Muscle layer of colon (tissue), 2 donors: ENCODE results near the gene TAF11L6.
"Not testable (repeated sequence)": the region's sequence is repeated elsewhere in the genome, so short reads cannot be mapped to it uniquely, and the experiment has no call there.

ENCODE experiments used
- H3K27ac ChIP-seq: one replicate; pipeline ENCODE4 v1.7.0; 2013; ENCODE audit warnings: low read depth, mild to moderate bottlenecking, low read length, moderate library complexity
- H3K27me3 ChIP-seq, 2 donors: one replicate each; pipeline ENCODE4 v1.7.0; 2013; ENCODE audit warnings: low read length in 2 of 2, mild to moderate bottlenecking in 2 of 2; ENCODE audit not compliant: insufficient read depth in 2 of 2, control insufficient read depth in 1 of 2
- H3K36me3 ChIP-seq: one replicate; pipeline ENCODE4 v1.7.0; 2013; ENCODE audit warnings: mild to moderate bottlenecking, low read length; ENCODE audit not compliant: insufficient read depth
- H3K4me1 ChIP-seq: one replicate; pipeline ENCODE4 v1.7.0; 2013; ENCODE audit warnings: mild to moderate bottlenecking, low read length; ENCODE audit not compliant: insufficient read depth
- H3K4me3 ChIP-seq, 2 donors: one replicate each; pipeline ENCODE4 v1.7.0; 2013; ENCODE audit warnings: low read length in 2 of 2, low read depth in 1 of 2, mild to moderate bottlenecking in 1 of 2, moderate library complexity in 1 of 2
- H3K9ac ChIP-seq: one replicate; pipeline ENCODE4 v1.7.0; 2013; ENCODE audit warnings: low read length
- H3K9me3 ChIP-seq: one replicate; pipeline ENCODE4 v1.7.0; 2013; ENCODE audit warnings: mild to moderate bottlenecking, low read length
- donor health status: abdominal sarcoma.
- donor health status: Adenocarcinoma of cecum.

TAF11L6 gene

DNA sequence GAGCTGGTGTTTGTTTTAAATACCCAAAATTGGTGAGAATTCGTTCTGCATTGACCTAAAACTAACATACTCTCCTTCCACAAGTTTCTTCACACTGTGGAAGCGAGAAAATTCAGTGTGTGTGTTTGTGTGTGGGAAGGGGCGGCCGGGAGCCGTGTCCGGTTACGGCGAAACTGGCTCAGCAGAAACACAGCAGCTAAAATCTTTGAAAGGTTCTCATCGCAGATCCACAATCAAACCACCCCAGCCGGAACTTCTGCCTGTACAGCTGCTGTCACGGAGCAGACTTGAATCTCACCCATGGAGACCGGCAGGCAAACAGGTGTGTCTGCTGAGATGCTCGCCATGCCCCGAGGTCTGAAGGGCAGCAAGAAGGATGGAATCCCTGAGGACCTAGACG, at the start of gene TAF11L6:
TAF11L6 (plus strand) TSS at position 301 of the 400 bp plus-strand sequence.
- H3K9ac ChIP-seq, H3K9me3 ChIP-seq, H3K4me3 ChIP-seq, H3K27me3 ChIP-seq, H3K36me3 ChIP-seq, H3K27ac ChIP-seq, H3K4me1 ChIP-seq: not testable (repeated sequence)

DNA sequence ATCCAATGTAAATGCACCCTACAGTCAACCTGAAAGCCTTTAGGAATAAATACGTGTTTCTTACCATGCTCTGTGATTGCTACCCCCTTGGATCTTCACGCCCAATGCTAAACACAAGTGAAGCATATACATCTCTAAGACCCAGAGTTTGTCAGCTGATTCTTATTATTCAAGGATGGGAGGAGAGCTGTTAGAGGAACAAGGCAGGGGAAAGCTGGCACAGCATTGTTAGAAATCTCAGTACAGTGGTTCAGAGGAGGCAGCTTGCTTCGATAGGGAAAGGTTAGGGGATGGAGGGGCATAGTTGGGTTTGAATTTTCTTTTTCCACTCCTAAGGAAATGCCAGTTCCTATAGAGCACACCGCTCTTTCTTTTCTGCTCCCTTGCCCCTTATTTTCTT, 47.1 kb upstream of the TAF11L6 start:
- Histone ChIP-seq H3K27me3 (no peaks in the 10 kb centered on the region), H3K9ac (no peak overlapping the region), H3K36me3 (no peaks in the 10 kb centered on the region), H3K9me3 (no peaks in the 10 kb centered on the region), H3K4me1 (no peaks in the 10 kb centered on the region), H3K4me3 (no peak overlapping the region), H3K27ac (no peak overlapping the region)

DNA sequence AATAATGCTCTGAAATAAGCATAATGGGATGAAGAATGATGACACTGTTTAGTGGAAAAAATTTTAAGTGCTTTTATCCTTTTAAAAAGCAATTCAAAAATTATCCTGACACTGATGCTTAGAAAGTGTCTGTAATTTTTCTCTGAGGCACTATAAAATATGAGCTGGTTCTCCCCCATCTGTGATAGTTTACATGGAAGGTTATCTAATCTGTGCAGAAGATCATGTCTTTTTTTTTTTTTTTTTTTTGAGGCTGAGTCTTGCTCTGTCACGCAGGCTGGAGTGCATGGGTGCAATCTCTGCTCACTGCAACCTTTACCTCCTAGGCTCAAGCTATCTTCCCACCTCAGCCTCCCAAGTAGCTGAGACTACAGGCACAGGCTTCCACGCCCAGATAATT, 45.7 kb upstream of the TAF11L6 start:
- Histone ChIP-seq H3K9ac (no peak overlapping the region), H3K36me3 (no peaks in the 10 kb centered on the region)

DNA sequence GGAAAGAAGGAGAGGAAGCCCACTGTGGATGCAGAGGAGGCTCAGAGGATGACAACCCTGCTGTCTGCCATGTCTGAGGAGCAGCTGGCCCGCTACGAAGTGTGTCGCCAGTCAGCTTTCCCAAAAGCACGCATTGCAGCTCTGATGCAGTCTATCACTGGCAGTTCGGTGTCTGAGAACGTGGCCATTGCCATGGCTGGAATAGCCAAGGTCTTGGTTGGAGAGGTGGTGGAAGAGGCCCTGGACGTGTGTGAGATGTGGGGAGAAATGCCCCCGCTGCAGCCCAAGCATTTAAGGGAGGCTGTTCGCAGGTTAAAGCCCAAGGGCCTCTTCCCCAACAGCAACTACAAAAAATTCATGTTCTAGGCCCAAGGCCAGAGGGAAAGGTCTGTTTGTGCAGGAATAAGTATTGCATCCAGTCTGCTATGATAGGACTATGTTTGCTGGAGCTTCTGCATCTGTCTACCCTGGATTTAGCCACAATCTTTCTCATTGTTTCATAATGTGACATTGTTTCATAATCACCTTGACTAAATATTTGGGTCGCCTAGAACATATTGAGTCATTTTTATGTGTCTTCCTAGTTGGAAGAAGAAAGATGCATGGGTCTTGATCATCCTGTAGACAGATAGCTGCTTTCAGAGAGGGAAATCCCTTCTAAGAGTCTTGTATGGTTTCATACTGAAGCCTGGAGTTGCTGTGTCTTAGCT, 41.9 kb upstream of the TAF11L6 start:
- H3K4me3 ChIP-seq, H3K36me3 ChIP-seq, H3K27me3 ChIP-seq, H3K9ac ChIP-seq, H3K4me1 ChIP-seq, H3K9me3 ChIP-seq, H3K27ac ChIP-seq: not testable (repeated sequence)

More for the DNA sequence above, 45.7 kb upstream of the TAF11L6 start:
- no peak overlapping the region for H3K4me3 ChIP-seq
- no peaks in the 10 kb centered on the region for H3K4me1 ChIP-seq
- no peaks in the 10 kb centered on the region for H3K9me3 ChIP-seq
- H3K27ac ChIP-seq, result no peak overlapping the region
- no peaks in the 10 kb centered on the region for H3K27me3 ChIP-seq

DNA sequence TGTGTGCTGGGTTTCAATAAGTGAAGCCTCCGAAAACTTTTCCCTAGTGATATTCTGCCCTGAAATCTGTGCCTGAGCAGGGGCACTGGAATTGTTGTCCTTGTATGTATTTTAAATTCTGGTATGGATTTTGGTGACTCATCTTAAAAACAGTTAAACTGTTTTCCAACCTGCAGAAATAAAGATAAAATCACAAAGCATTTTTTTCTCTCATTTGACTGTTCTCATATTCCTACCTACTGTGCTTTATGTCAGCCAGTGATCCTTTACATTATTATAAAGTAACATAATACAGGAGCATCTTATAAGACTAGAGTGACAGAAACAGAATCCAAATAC, 41.3 kb upstream of the TAF11L6 start:
- Histone ChIP-seq H3K36me3 (no peaks in the 10 kb centered on the region), H3K27ac (no peak overlapping the region), H3K9me3 (no peaks in the 10 kb centered on the region), H3K9ac (no peak overlapping the region), H3K4me1 (no peaks in the 10 kb centered on the region), H3K27me3 (no peaks in the 10 kb centered on the region), H3K4me3 (no peak overlapping the region)

DNA sequence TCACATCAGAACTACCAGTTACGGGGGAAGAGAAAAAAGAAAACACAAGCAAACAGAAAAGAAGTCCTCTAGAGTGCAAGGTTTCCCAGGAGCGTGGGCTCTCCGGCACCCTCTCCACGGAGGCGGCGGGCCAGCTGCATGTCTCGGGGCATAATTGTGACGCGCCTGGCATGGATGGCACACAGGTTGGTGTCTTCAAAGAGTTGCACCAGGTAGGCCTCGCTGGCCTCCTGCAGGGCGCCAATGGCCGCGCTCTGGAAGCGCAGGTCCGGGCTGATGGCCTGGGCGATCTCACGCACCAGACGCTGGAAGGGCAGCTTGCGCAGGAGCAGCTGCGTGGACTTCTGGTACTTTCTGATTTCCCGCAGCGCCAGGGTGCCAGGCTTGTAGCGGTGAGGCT, 37.2 kb upstream of the TAF11L6 start:
- H3K4me3 ChIP-seq, H3K4me1 ChIP-seq, H3K27me3 ChIP-seq: not testable (repeated sequence)

DNA sequence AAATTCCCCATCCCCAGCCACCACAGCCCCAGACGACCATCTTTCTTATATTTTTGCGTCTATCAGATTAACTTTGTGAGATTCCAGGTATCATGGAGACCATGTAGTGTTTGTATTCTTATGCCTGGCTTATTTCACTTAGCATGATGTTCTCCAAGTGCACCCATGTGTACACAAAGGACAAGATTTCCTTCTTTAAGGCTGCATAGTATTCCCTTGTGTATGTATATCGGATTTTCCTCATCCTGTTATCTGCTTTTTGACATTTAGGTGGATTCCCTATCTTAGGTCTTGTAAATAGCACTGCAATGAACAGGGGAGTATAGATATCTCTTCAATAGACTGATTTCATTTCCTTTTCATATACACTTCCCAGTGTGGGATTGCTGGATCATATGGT, 35.7 kb upstream of the TAF11L6 start:
- H3K36me3 ChIP-seq, result no peaks in the 10 kb centered on the region
- no peak overlapping the region for H3K9ac ChIP-seq
- no peak overlapping the region for H3K4me3 ChIP-seq
- no peaks in the 10 kb centered on the region for H3K27me3 ChIP-seq
- H3K9me3 ChIP-seq, result no peaks in the 10 kb centered on the region
- no peak overlapping the region for H3K27ac ChIP-seq
- no peaks in the 10 kb centered on the region for H3K4me1 ChIP-seq

More for the DNA sequence above, 37.2 kb upstream of the TAF11L6 start:
- not testable (repeated sequence) for H3K9me3 ChIP-seq, H3K36me3 ChIP-seq, H3K9ac ChIP-seq, H3K27ac ChIP-seq

DNA sequence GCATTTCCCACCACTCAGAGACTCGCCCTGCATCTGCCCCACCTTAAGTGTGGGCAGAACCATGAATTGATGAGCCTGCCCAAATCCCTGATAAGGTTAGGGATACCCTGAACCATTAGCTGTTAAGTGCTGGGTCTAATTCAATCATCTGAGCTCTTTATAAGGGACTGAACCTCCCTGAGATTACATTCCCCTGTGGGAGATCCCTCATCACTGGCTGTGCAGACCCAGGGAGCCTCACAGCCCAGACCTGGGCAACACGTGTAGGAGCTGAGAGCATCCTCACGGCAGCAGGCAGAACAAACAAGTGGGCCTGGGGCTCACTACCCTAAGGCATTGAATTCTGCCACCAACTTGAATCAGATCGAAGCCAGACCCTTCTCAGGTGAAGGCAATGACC, 31.0 kb upstream of the TAF11L6 start:
- Histone ChIP-seq H3K4me1 (no peaks in the 10 kb centered on the region), H3K36me3 (no peaks in the 10 kb centered on the region), H3K27me3 (no peaks in the 10 kb centered on the region), H3K27ac (no peak overlapping the region), H3K9ac (no peak overlapping the region), H3K9me3 (no peaks in the 10 kb centered on the region), H3K4me3 (no peak overlapping the region)

DNA sequence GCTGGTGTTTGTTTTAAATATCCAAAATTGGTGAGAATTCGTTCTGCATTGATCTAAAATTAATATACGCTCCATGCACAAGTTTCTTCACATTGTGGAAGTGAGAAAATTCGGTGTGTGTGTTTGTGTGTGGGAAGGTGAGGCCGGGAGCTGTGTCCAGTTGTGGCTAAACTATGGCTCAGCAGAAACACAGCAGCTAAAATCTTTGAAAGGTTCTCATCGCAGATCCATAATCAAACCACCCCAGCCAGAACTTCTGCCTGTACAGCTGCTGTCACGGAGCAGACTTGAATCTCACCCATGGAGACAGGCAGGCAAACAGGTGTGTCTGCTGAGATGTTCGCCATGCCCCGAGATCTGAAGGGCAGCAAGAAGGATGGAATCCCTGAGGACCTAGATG, 30.5 kb upstream of the TAF11L6 start, which contains the start of gene TAF11L2:
TAF11L2 (plus strand) TSS at position 301 of the 400 bp plus-strand sequence.
- H3K9me3 ChIP-seq, H3K4me1 ChIP-seq, H3K27me3 ChIP-seq, H3K4me3 ChIP-seq, H3K9ac ChIP-seq, H3K36me3 ChIP-seq, H3K27ac ChIP-seq: not testable (repeated sequence)

DNA sequence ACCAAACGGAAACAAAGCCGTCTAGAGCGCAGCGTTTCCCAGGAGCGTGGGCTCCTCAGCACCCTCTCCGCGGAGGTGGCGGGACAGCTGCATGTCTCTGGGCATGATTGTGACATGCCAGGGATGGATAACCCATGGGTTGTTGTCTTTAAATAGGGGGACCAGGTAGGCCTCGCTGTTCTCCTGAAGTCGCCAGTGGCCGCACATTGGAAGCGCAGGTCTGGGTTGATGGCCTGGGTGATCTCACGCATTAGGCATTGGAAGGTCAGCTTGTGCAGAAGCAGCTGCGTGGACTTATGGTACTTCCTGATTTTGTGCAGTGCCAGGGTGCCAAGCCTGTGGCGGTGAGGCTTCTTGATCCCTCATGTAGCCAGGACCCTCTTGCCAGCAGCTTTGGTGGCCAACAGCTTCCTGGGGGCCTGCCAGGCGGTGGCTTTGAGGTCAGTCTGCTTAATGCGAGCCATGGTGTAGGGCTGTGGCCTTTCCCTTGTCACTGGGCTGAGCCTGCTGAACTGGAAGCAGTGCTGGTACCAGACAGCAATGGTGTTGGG, 16.6 kb upstream of the TAF11L6 start:
- no peaks in the 10 kb centered on the region for H3K36me3 ChIP-seq
- no peaks in the 10 kb centered on the region for H3K4me1 ChIP-seq
- no peak overlapping the region for H3K27ac ChIP-seq
- no peak overlapping the region for H3K4me3 ChIP-seq
- no peak overlapping the region for H3K9ac ChIP-seq
- no peaks in the 10 kb centered on the region for H3K9me3 ChIP-seq
- H3K27me3 ChIP-seq, result no peaks in the 10 kb centered on the region

DNA sequence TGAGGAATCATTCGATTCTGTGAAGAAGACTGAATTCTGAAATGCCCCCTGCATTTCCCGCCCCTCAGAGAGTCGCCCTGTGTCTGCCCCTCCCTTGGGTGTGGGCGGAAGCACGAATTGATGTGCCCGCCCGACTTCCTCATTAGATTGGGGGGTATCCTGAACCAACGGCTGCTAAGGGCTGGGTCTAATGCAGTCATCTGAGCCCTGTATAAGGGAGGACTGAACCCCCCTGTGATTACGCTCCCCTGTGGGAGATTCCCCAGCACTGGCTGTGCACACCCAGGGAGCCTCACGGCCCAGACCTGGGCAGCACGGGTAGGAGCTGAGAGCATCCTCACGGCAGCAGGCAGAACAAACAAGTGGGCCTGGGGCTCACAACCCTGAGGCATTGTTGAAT, 10.9 kb upstream of the TAF11L6 start:
- not testable (repeated sequence) for H3K9ac ChIP-seq, H3K27me3 ChIP-seq, H3K4me3 ChIP-seq, H3K9me3 ChIP-seq, H3K36me3 ChIP-seq, H3K27ac ChIP-seq, H3K4me1 ChIP-seq

DNA sequence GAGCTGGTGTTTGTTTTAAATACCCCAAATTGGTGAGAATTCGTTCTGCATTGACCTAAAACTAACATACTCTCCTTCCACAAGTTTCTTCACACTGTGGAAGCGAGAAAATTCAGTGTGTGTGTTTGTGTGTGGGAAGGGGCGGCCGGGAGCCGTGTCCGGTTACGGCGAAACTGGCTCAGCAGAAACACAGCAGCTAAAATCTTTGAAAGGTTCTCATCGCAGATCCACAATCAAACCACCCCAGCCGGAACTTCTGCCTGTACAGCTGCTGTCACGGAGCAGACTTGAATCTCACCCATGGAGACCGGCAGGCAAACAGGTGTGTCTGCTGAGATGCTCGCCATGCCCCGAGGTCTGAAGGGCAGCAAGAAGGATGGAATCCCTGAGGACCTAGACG, 10.4 kb upstream of the TAF11L6 start, which contains the start of gene TAF11L3:
TAF11L3 (plus strand) TSS at position 301 of the 400 bp plus-strand sequence.
- not testable (repeated sequence) for H3K27me3 ChIP-seq, H3K4me1 ChIP-seq, H3K36me3 ChIP-seq, H3K27ac ChIP-seq, H3K4me3 ChIP-seq, H3K9ac ChIP-seq, H3K9me3 ChIP-seq
